Gastroesophageal sphincter (tissue), 4 donors: ENCODE results near the gene SGSM1. TPM values are rescaled to one million over a fixed set of nuclear protein-coding genes. Genes with fewer than 3 reads are reported as not detected.

Experiments used
- ATAC-seq: fragments of 150-250 bp; one replicate; pipeline ENCODE4 v1.9.1; 2016; ENCODE audit warnings: mild to moderate bottlenecking, moderate library complexity
- H3K27ac ChIP-seq, 4 donors: fragments of 200-600 bp; sonication (generic) in 3 of 4; 1 replicate in 3 of 4; 2 replicates in 1 of 4; pipeline ENCODE4 v1.5.1; 2016 to 2019
- H3K27me3 ChIP-seq: fragments of 200-600 bp; sonication (generic); one replicate; pipeline ENCODE4 v1.5.1; 2019
- H3K36me3 ChIP-seq, 2 donors: fragments of 200-600 bp; sonication (generic); one replicate each; pipeline ENCODE4 v1.5.1; 2019; ENCODE audit warnings: control low read depth in 1 of 2
- H3K4me1 ChIP-seq, 3 donors: fragments of 200-600 bp; sonication (generic); 1 replicate in 2 of 3; 2 replicates in 1 of 3; pipeline ENCODE4 v1.5.1; 2016 to 2019; ENCODE audit warnings: control low read depth in 2 of 3
- H3K4me3 ChIP-seq, 2 donors: fragments of 200-600 bp; sonication (generic); one replicate each; pipeline ENCODE4 v1.5.1; 2019; ENCODE audit warnings: mild to moderate bottlenecking in 1 of 2, moderate library complexity in 1 of 2
- H3K9me3 ChIP-seq, 3 donors: fragments of 200-600 bp; sonication (generic); one replicate each; pipeline ENCODE4 v1.5.1; 2017 to 2019; ENCODE audit warnings: control low read depth in 2 of 3
- EP300 ChIP-seq: sonication (generic); formaldehyde crosslinking; IDR thresholded peaks from one replicate; pipeline ENCODE4 v1.6.1; 2017; ENCODE audit warnings: antibody characterized with exemption, mild to moderate bottlenecking
- POLR2A ChIP-seq, 2 donors: fragments of 450-650 bp; IDR thresholded peaks; one replicate each; pipeline ENCODE4 v1.6.1; 2017; ENCODE audit warnings: antibody characterized with exemption in 2 of 2, mild to moderate bottlenecking in 2 of 2, moderate library complexity in 1 of 2
- POLR2AphosphoS5 ChIP-seq: sonication (generic); formaldehyde crosslinking; IDR thresholded peaks from one replicate; pipeline ENCODE4 v1.6.1; 2017; ENCODE audit warnings: antibody characterized with exemption
- WGBS, 2 donors: methylation state at CpG; one replicate each; pipeline ENCODE4 v1.1.5; 2018; ENCODE audit warnings: low coverage in 1 of 2; 5-methylcytosine and 5-hydroxymethylcytosine counted together
- total RNA-seq, 4 donors: library from RNA; depleted of rRNA; stranded (reverse); fragments of >200 nt; gene quantifications; one replicate each; pipeline ENCODE4 v1.1.0, GENCODE V29; 2016
- TF ChIP-seq, protein P1 (sequence below), 4 experiments: fragments of 200-600 bp in 2 of 4; fragments of 450-650 bp in 2 of 4; sonication (generic) in 1 of 4; IDR thresholded peaks; one replicate each; pipeline ENCODE4 v1.5.1; 2017 to 2019; ENCODE audit warnings: antibody characterized with exemption in 4 of 4, mild to moderate bottlenecking in 2 of 4, moderate library complexity in 2 of 4

SGSM1 gene
- total RNA-seq, 4 donors from 2014 or later = 1.8 to 4.2 (median 2.4) TPM

DNA sequence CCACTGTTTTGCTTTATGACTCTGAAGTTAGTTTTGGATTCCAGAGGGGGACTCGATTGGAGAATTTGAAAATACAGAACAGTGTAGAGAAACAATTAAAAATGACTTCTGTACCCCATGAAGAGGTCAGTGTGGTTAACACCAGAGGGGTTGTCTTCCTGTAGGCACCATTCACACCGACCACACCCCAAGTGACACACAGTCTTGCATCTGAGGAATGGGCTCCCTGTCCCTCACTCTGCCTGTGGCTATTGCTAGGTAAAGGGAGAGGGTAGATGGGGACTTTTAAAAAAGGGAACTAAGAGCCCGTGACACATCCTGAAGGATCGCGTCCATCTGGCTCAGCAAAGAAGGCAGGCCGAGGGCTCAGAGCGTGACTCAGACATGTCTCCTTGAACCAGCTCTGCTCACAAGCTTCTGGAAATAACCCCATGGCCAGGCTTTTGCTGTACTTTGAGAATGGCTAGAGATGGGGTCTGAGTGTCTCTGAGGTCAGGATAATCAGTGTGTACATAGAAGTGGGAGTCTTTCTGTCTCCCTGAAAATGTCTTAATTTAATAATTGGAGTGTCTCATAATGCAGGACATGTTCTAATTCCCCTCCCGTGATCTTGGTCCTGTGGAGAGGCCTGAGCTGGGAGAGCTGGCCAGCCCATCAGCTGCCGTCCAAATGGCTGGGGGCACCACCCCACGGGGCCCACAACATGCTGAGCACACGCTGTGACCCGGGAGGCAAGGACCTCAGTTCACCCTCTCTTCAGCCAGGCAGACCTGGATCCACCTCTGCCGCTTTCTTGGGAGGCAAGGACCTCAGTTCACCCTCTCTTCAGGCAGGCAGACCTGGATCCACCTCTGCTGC, 39.3 kb downstream of the SGSM1 start:
- 69 to 90% methylated on average over 5 to 11 of the region's 13 CpGs for WGBS, 2 donors
- H3K27ac ChIP-seq = no peak overlapping the region
- H3K4me1 ChIP-seq = no peaks in the 10 kb centered on the region
- no peak for ATAC-seq
- TF ChIP-seq POLR2AphosphoS5 (no peak), POLR2A (IDR thresholded peaks at IDR 0.05) (no peak), EP300 (no peak)
- TF ChIP-seq, protein P1, sequence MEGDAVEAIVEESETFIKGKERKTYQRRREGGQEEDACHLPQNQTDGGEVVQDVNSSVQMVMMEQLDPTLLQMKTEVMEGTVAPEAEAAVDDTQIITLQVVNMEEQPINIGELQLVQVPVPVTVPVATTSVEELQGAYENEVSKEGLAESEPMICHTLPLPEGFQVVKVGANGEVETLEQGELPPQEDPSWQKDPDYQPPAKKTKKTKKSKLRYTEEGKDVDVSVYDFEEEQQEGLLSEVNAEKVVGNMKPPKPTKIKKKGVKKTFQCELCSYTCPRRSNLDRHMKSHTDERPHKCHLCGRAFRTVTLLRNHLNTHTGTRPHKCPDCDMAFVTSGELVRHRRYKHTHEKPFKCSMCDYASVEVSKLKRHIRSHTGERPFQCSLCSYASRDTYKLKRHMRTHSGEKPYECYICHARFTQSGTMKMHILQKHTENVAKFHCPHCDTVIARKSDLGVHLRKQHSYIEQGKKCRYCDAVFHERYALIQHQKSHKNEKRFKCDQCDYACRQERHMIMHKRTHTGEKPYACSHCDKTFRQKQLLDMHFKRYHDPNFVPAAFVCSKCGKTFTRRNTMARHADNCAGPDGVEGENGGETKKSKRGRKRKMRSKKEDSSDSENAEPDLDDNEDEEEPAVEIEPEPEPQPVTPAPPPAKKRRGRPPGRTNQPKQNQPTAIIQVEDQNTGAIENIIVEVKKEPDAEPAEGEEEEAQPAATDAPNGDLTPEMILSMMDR (IDR thresholded peaks at IDR 0.05) = no peak
- no peaks in the 10 kb centered on the region for H3K27me3 ChIP-seq
- H3K9me3 ChIP-seq = no peaks in the 10 kb centered on the region
- peaks cover 0 to 4% of the 10 kb centered on the region in 2 donors for H3K36me3 ChIP-seq
- no peak overlapping the region for H3K4me3 ChIP-seq

DNA sequence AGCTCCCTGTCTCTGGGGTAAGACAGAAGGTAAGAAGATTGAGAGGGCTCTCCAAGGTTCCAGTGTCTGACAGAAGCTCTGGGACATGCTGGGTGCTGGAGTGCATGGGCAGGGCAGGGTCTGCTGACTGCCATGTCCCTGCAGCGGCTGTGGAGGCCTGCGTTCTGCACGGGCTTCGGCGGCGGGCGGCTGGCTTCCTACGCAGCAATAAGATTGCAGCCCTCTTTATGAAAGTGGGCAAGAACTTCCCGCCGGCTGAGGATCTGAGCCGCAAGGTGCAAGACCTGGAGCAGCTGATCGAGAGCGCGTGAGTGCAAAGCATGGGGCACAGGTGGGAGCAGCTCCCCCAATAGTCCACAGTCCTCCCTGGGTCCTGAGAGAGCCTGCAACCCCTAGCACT, 41.5 kb downstream of the SGSM1 start:
- Histone ChIP-seq H3K4me1 (no peaks in the 10 kb centered on the region), H3K9me3 (no peaks in the 10 kb centered on the region), H3K4me3 (no peak overlapping the region), H3K27me3 (no peaks in the 10 kb centered on the region), H3K27ac (no peak overlapping the region), H3K36me3 (peaks cover 0 to 4% of the 10 kb centered on the region in 2 donors)
- TF ChIP-seq POLR2A (IDR thresholded peaks at IDR 0.05) = no peak
- TF ChIP-seq, protein P1 (IDR thresholded peaks at IDR 0.05) = no peak
- no peak for TF ChIP-seq POLR2AphosphoS5
- no peak for TF ChIP-seq EP300
- 94% methylated on average over 8 of the region's 14 CpGs; no CpG with 5 or more reads in 1 of the 2 donors for WGBS, 2 donors
- ATAC-seq = no peak

GRCh38 chr22:24848559-24849168, 42.7 kb downstream of the SGSM1 start:
- ATAC-seq = no peak
- WGBS, 2 donors = 57 to 79% methylated on average over 2 of the region's 4 CpGs
- TF ChIP-seq POLR2AphosphoS5 (no peak), POLR2A (IDR thresholded peaks at IDR 0.05) (no peak), EP300 (no peak)
- TF ChIP-seq, protein P1 (IDR thresholded peaks at IDR 0.05) = no peak
- Histone ChIP-seq H3K36me3 (peaks cover 0 to 4% of the 10 kb centered on the region in 2 donors), H3K4me1 (no peaks in the 10 kb centered on the region), H3K4me3 (no peak overlapping the region), H3K27me3 (no peaks in the 10 kb centered on the region), H3K9me3 (no peaks in the 10 kb centered on the region), H3K27ac (no peak overlapping the region)

DNA sequence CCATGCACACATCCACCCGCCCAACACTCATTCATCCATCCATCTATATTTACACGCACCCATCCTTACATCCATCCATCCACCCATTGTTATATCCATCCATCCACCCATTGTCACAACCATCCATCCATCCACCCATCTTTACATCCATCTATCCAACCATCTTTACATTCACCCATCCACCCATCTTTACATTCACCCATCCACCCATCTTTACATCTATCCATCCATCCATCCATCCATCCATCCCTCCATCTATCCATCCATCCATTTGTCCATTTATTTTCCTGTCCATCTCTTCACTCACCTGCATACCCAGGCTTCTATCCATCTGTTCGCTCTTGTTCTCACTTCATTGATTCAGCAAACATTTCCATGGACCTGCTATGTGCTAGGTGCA, 49.8 kb downstream of the SGSM1 start:
- Histone ChIP-seq H3K4me3 (no peak overlapping the region), H3K27me3 (no peaks in the 10 kb centered on the region), H3K27ac (no peak overlapping the region), H3K9me3 (no peaks in the 10 kb centered on the region), H3K4me1 (no peaks in the 10 kb centered on the region), H3K36me3 (peaks cover 0 to 53% of the 10 kb centered on the region in 2 donors)
- TF ChIP-seq, protein P1 (IDR thresholded peaks at IDR 0.05) = no peak
- TF ChIP-seq POLR2AphosphoS5 (no peak), POLR2A (IDR thresholded peaks at IDR 0.05) (no peak), EP300 (no peak)
- WGBS, 2 donors = 84 to 93% methylated on average over 3 of the region's 3 CpGs
- ATAC-seq = no peak
